Midbrain (tissue), 1 donor: Measurements from ENCODE around the gene MASP1.
"Not testable (repeated sequence)": the region's sequence is repeated elsewhere in the genome, so short reads cannot be mapped to it uniquely, and the experiment has no call there.

Experiments used
- DNase-seq: peaks from one replicate; lab custom pipeline; 2025; lab: John Stamatoyannopoulos, UW

MASP1 gene

GRCh38 chr3:187223799-187224198 lies 67.7 kb downstream of the MASP1 start:
- DNase-seq = no peak

DNA sequence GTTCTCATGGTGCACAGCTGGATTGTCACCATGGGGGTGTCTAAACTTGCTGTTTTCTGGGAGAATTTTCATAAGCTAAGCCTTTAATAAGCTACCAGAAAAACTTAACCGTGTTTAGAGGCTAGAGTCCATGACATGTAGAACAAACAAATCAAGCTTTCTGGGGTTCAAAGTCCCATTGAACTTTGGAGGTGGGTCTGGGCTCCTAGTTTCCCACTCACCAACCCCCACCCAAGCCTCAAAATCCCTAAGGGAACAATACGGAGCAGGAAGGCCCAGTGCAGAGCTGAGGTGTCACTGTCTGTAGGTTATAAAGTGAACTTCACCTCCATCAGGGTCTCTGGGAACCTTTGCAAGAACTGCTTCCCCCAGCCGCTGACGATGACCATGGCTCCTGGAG lies 68.7 kb downstream of the MASP1 start:
- no peak for DNase-seq

GRCh38 chr3:187215460-187215859 lies 76.1 kb downstream of the MASP1 start:
- no peak for DNase-seq

- DNase-seq = no peak
Measured at GRCh38 chr3:187213616-187214015, 77.9 kb downstream of the MASP1 start.

DNA sequence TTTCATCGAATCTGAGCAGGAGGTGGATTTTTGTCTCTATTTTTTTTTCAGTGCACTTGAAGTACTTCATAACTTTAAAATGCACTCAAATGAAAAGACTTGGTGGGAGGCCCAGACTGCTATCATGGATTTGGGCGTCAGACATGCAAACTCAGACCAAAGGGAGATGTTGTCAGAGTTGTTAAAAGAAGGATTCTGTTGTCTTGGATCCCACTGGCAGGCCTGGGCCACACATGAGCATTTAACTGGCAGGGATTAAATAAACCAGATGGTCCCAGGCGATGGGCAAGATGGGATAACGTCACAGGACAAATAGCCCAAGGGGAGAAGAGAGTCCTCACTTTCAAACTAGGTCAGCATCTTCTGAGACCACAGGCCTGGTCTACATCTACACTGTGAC lies 78.8 kb downstream of the MASP1 start:
- no peak for DNase-seq

GRCh38 chr3:187212196-187212545 lies 79.4 kb downstream of the MASP1 start:
- no peak for DNase-seq

GRCh38 chr3:187211532-187212195 lies 79.9 kb downstream of the MASP1 start:
- no peak for DNase-seq

- peak; percentile 51 for DNase-seq
Measured at GRCh38 chr3:187210545-187211327, 80.8 kb downstream of the MASP1 start.

GRCh38 chr3:187210091-187210490 lies 81.4 kb downstream of the MASP1 start:
- no peak for DNase-seq

DNA sequence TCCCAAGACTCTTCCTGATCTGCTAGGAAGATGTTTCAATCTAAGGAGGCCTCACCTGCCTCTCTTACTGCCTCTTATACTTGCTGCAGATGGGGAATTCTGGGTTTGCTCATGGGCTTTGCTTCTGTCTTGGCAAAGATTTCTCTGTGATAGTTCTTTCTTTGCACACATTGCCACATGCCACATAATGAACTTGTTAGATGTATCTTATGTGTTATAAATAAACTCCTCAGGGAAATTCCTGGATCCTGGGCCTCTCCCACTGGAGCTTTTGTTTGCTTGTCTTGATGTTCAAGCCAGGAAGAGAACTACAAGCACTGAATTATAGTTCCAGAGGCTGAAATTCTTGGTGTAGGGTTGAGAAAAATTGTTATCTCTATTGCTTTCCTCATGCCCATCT lies 82.0 kb downstream of the MASP1 start:
- DNase-seq = no peak

GRCh38 chr3:187208159-187208558 lies 83.4 kb downstream of the MASP1 start:
- DNase-seq = no peak

DNA sequence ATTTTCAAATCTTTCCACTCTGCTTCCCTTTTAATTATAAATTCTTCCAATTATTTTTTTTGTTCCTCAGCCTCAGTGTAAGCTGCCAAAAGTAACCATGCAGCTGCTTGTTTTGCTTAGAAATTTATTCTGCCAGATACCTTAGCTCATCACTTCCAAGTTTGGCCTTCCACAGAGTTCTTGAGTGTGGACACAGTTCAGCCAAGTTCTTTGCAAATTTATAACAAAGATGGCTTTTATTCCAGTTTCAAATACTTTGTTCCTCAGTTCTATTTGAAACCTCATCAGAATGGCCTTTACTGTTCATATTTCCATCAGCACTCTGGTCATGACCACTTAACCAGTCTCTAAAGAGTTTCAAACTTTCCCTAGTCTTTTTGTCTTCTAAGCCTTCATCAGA lies 83.9 kb downstream of the MASP1 start:
- no peak for DNase-seq

GRCh38 chr3:187207062-187207461 lies 84.5 kb downstream of the MASP1 start:
- no peak for DNase-seq

DNA sequence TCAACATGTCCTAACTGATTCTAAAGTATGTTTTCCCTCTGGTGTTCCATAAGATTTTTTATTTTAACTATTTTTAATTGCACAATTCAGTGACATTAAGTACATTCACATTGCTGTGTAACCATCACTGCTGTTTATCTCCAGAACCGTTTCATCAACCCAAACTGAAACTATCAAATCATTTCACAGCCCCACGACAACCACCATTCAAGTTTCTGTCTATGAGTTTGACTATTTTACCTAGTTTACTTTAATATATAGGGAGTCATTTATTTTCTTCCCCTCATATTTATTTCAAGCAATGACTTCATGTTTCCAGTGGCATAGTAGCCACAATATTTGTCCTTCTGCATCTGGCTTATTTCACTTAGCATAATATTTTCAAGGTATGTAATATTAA lies 85.9 kb downstream of the MASP1 start:
- DNase-seq = no peak

- not testable (repeated sequence) for DNase-seq
Measured at GRCh38 chr3:187199463-187200050, 92.0 kb downstream of the MASP1 start.

DNA sequence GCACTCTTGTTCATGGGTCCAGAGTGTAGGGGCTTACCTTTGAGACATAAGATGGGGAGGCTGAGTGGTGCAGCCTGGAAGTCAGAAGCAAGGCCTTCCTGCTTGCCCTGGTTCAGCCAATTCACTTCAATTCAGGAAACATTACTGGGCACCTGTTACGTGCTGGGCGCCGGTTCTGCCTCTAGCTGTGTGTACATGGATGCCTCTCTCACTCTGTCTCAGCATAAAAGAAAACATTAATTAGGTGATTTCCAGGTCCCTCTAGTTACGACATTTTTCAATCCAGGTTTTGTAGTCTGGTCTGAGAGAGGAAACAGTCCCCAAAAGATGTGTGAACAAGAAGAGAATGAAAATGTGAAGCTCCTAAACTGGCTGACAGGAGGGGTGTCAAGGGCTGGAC lies 93.0 kb downstream of the MASP1 start:
- DNase-seq = no peak

GRCh38 chr3:187197335-187197649 lies 94.2 kb downstream of the MASP1 start, which contains the start of gene RTP1:
Gene RTP1, plus strand, starts transcription at chr3:187197486. Its CDS starts 30 bp downstream, at chr3:187197516.
- peak; percentile 16 for DNase-seq

DNA sequence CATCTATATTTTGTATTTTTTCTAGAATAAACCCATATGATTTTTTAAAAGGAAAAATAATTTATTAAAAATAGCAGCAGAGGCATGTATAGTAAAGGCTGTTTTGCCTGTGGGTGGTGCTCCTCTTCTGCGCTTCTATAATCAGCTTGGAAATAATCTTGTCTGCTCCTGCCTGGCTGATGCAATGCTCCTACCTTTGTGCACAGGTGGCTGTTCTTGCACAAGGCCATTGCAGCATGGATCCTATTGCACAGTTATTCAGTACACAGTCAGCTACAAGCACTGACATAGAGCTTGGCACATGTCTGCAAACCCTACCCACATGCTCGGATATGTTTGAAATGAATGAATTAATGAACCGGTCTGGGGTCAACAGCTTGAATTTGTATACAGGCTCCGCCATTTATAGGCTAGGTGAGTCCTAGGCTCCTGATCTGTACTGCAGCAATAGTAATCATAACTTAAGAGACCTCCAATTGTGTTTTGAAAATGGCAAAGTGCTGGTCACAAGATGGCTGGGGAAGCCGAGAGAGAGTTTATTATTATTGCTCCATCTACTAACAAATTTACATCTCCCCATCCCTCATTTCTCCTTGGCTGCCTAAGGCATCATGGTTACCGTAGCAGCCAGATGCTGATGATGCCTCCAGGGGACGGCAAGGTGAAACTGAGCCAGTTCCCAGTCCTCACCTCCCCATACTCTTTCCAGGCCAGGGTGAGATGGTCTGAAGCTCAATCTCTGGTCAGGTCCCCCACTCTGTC lies 94.8 kb downstream of the MASP1 start:
- DNase-seq = no peak

GRCh38 chr3:187193181-187193580 lies 98.4 kb downstream of the MASP1 start:
- DNase-seq = no peak

- DNase-seq = no peak
Measured at GRCh38 chr3:187191271-187191670, 100.3 kb downstream of the MASP1 start.

- DNase-seq = no peak
Measured at GRCh38 chr3:187188931-187189330, 102.6 kb downstream of the MASP1 start.

DNA sequence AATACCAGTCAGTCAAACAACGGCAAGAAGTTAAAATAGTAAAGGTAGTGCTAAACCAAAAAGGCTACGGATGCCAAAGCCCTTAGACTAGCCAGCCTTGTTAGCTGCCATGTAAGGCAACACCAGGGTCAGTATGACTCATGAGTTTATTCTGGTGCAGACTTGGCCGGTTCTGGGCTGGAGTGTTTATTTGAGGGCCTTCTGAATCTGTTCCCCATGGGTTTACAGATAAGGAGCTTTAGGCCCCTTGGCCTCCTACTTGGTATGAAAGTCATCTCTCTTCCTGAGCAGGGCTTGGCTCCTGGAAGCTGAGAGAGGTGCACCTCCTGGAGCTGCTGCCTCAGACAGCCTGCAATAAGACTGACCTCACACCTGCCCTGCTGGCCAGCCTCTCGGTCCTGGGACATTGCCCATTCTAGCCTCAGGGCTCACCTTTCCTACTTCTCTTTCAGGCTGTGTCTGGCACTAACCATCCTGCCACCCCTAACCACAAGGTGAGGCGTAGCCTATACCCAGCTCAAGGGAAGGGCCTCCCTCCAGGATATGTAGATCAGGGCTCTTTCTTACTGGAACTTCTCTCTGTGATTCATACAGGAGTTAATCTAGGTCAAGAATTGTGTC lies 104.6 kb downstream of the MASP1 start:
- DNase-seq = no peak
